Loucy (cell line): ENCODE data around the gene ANO10.
"Not testable (repeated sequence)": the region's sequence is repeated elsewhere in the genome, so short reads cannot be mapped to it uniquely, and the experiment has no call there.

Experiments
- H2AFZ ChIP-seq: fragments of 200-600 bp; sonication (generic); 2 replicates; pipeline ENCODE4 v1.6.0; 2016; ENCODE audit warnings: antibody characterized with exemption, mild to moderate bottlenecking, low read length, moderate library complexity
- H3F3A ChIP-seq: fragments of 200-600 bp; 2 replicates; pipeline ENCODE4 v1.6.0; 2016; ENCODE audit warnings: antibody characterized with exemption, low read depth, mild to moderate bottlenecking
- H3K27me3 ChIP-seq: fragments of 200-600 bp; sonication (generic); 2 replicates; pipeline ENCODE4 v1.6.1; 2014; ENCODE audit warnings: low read length, mild to moderate bottlenecking; ENCODE audit not compliant: insufficient read depth, poor library complexity, severe bottlenecking
- H3K36me3 ChIP-seq: fragments of 200-600 bp; sonication (generic); 2 replicates; pipeline ENCODE4 v1.6.1; 2016; ENCODE audit warnings: low read length; ENCODE audit not compliant: insufficient read depth
- H3K4me1 ChIP-seq: fragments of 200-600 bp; sonication (generic); 2 replicates; pipeline ENCODE4 v1.5.1; 2014; ENCODE audit warnings: low read length, mild to moderate bottlenecking; ENCODE audit not compliant: insufficient read depth, poor library complexity, severe bottlenecking
- H3K4me2 ChIP-seq: fragments of 200-600 bp; sonication (generic); 2 replicates; pipeline ENCODE4 v1.6.0; 2014; ENCODE audit warnings: antibody characterized with exemption, low read length, low read depth, mild to moderate bottlenecking; ENCODE audit not compliant: poor library complexity, severe bottlenecking
- H3K4me3 ChIP-seq: fragments of 200-600 bp; sonication (generic); 2 replicates; pipeline ENCODE4 v1.5.1; 2014; ENCODE audit warnings: low read length, mild to moderate bottlenecking, mixed read lengths; ENCODE audit not compliant: poor library complexity, severe bottlenecking
- H3K79me2 ChIP-seq: fragments of 200-600 bp; sonication (generic); 2 replicates; pipeline ENCODE4 v1.6.1; 2014; ENCODE audit warnings: low read length; ENCODE audit not compliant: insufficient read depth
- H3K9ac ChIP-seq: fragments of 200-600 bp; sonication (generic); 2 replicates; pipeline ENCODE4 v1.6.0; 2014; ENCODE audit warnings: mild to moderate bottlenecking, low read depth, low read length, moderate library complexity; ENCODE audit not compliant: poor library complexity, severe bottlenecking
- H3K9me2 ChIP-seq: fragments of 200-600 bp; sonication (generic); replicated peaks from 2 replicates; pipeline ENCODE4 v1.6.1; 2016; ENCODE audit warnings: low read depth, low read length, mixed read lengths
- H3K9me3 ChIP-seq: fragments of 200-600 bp; sonication (generic); 2 replicates; pipeline ENCODE4 v1.6.1; 2014; ENCODE audit warnings: mild to moderate bottlenecking, antibody characterized with exemption, low read length, low read depth; ENCODE audit not compliant: insufficient read depth
- H4K20me1 ChIP-seq: fragments of 200-600 bp; sonication (generic); 2 replicates; pipeline ENCODE4 v1.6.0; 2014; ENCODE audit warnings: antibody characterized with exemption, low read length, mild to moderate bottlenecking; ENCODE audit not compliant: insufficient read depth, poor library complexity, severe bottlenecking
- EZH2phosphoT487 ChIP-seq: fragments of 200-600 bp; IDR thresholded peaks from 2 replicates; pipeline ENCODE4 v1.6.1; 2018; ENCODE audit warnings: antibody characterized with exemption, mild to moderate bottlenecking, moderate library complexity, borderline replicate concordance
- TF ChIP-seq, protein P1 (sequence below): fragments of 200-600 bp; sonication (generic); conservative IDR thresholded peaks from 2 replicates; pipeline ENCODE4 v1.5.1; 2014; ENCODE audit warnings: mild to moderate bottlenecking, antibody characterized with exemption, low read length

Gene ANO10

DNA sequence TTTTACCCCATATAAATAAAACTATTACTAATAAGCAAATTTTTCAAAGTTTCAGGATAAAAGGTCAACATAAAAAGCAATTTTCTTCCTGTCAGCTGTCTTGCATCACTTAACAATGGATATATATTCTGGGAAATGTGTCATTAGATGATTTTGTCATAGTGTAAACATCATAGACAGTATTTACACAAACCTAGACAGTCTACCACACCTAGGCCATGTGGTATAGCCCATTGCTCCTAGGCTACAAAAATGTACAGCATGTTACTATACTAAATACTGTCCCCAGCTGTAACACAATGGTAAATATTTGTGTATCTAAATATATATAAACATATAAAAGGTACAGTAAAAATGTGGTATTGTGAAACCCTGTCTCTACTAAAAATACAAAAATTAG lies 156.7 kb downstream of the ANO10 start:
- Histone ChIP-seq H2AFZ (no peak overlapping the region), H3K36me3 (peaks cover 5% of the 10 kb centered on the region; the same call in 1 of the 2 replicates), H3K79me2 (no peaks in the 10 kb centered on the region), H3K4me1 (peaks cover 4% of the 10 kb centered on the region), H3K27me3 (no peaks in the 10 kb centered on the region), H3K4me2 (no peak overlapping the region), H4K20me1 (no peaks in the 10 kb centered on the region), H3K9me2 (no peaks in the 10 kb centered on the region), H3K9me3 (peaks cover 7% of the 10 kb centered on the region; the same call in 1 of the 2 replicates), H3F3A (no peaks in the 10 kb centered on the region), H3K9ac (no peak overlapping the region), H3K4me3 (no peak overlapping the region)
- TF ChIP-seq EZH2phosphoT487, result no peak
- TF ChIP-seq, protein P1, sequence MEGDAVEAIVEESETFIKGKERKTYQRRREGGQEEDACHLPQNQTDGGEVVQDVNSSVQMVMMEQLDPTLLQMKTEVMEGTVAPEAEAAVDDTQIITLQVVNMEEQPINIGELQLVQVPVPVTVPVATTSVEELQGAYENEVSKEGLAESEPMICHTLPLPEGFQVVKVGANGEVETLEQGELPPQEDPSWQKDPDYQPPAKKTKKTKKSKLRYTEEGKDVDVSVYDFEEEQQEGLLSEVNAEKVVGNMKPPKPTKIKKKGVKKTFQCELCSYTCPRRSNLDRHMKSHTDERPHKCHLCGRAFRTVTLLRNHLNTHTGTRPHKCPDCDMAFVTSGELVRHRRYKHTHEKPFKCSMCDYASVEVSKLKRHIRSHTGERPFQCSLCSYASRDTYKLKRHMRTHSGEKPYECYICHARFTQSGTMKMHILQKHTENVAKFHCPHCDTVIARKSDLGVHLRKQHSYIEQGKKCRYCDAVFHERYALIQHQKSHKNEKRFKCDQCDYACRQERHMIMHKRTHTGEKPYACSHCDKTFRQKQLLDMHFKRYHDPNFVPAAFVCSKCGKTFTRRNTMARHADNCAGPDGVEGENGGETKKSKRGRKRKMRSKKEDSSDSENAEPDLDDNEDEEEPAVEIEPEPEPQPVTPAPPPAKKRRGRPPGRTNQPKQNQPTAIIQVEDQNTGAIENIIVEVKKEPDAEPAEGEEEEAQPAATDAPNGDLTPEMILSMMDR, result no peak

DNA sequence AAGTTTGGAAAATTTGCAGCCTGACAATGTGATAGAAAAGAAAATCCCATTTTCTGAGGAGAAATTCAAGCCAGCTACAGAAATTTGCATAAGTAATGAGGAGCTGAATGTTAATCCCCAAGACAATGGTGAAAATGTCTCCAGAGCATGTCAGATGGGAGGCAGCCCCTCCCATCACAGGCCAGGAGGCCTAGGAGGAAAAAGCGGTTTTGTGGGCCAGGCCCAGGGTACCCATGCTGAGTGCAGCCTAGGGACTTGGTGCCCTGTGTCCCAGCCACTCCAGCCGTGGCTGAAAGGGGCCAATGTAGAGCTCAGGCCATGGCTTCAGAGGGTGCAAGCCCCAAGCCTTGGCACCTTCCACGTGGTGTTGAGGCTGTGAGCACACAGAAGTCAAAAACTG lies 159.2 kb downstream of the ANO10 start:
- H3K4me3 ChIP-seq, result not testable (repeated sequence)

DNA sequence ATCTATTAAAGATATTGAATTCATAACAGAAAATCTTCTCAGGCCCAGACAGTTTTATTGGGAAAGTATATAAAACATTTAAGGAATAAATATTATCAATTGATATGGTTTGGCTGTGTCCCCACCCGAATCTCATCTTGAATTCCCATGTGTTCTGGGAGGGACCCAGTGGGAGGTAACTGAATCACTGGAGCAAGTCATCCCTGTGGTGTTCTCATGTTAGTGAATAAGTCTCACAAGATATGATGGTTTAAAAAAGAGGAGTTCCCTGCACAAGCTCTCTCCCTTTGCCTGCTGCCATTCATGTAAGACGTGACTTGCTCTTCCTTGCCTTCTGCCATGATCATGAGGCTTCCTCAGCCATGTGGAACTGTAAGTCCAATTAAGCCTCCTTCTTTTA lies 160.5 kb downstream of the ANO10 start:
- TF ChIP-seq, protein P1, result no peak
- no peak for TF ChIP-seq EZH2phosphoT487
- no peaks in the 10 kb centered on the region for H3K79me2 ChIP-seq
- no peaks in the 10 kb centered on the region for H4K20me1 ChIP-seq
- peaks cover 5% of the 10 kb centered on the region; the same call in 1 of the 2 replicates for H3K36me3 ChIP-seq
- no peak overlapping the region for H3K9ac ChIP-seq
- H3K4me2 ChIP-seq, result no peak overlapping the region
- H2AFZ ChIP-seq, result no peak overlapping the region
- no peak overlapping the region for H3K4me3 ChIP-seq
- H3K27me3 ChIP-seq, result no peaks in the 10 kb centered on the region
- no peaks in the 10 kb centered on the region for H3K9me2 ChIP-seq
- H3K9me3 ChIP-seq, result peaks cover 7% of the 10 kb centered on the region; the same call in 1 of the 2 replicates
- no peaks in the 10 kb centered on the region for H3F3A ChIP-seq
- no peaks in the 10 kb centered on the region for H3K4me1 ChIP-seq

More for the DNA sequence above, 159.2 kb downstream of the ANO10 start:
- not testable (repeated sequence) for H3K9ac ChIP-seq, H3K4me2 ChIP-seq, H3K79me2 ChIP-seq, H3K9me3 ChIP-seq, H3F3A ChIP-seq, H2AFZ ChIP-seq, H3K4me1 ChIP-seq, H3K27me3 ChIP-seq, H4K20me1 ChIP-seq, H3K9me2 ChIP-seq, H3K36me3 ChIP-seq

DNA sequence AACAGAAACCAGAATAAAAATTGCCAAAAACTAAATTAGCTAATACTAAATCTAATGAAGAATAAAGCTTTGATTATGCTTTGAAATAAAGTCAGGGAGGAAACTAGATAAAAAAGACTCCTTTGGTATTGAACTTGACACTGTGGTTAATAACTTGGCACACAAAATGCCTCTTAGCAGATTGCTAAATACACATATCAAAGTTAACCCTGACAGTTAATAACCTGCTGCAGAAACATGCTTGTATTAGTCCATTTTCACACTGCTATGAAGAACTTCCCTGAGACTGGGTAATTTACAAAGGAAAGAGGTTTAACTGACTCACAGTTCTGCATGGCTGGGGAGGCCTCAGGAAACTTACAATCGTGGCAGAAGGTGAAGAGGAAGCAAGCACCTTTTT lies 164.8 kb downstream of the ANO10 start:
- not testable (repeated sequence) for H3K9me2 ChIP-seq, H3K79me2 ChIP-seq, H3K9me3 ChIP-seq, H2AFZ ChIP-seq, H3K4me1 ChIP-seq, H3K27me3 ChIP-seq, H4K20me1 ChIP-seq, H3K36me3 ChIP-seq, H3K9ac ChIP-seq, H3K4me2 ChIP-seq, H3K4me3 ChIP-seq, H3F3A ChIP-seq
